Activated CD4-positive, alpha-beta T cell treated with anti-CD3 and anti-CD28 coated beads, Interleukin-2, amount 50 U/mL, for 16 hours (primary cell): ENCODE data around the gene ACTBL2.
"Not testable (repeated sequence)": the region's sequence is repeated elsewhere in the genome, so short reads cannot be mapped to it uniquely, and the experiment has no call there.

Source experiments
- DNase-seq: peaks from one replicate; pipeline ENCODE4 v3.0.0-alpha.2; 2020

ACTBL2 gene

GRCh38 chr5:57494104-57495098 is 11.8 kb upstream of the ACTBL2 start:
- DNase-seq, result peak; percentile 35

GRCh38 chr5:57493034-57493433 is 10.4 kb upstream of the ACTBL2 start:
- DNase-seq, result no peak

GRCh38 chr5:57492632-57493031 is 10.0 kb upstream of the ACTBL2 start:
- DNase-seq, result no peak

- no peak for DNase-seq
Observed at GRCh38 chr5:57491369-57491965, 8.9 kb upstream of the ACTBL2 start.

- DNase-seq, result no peak
Observed at GRCh38 chr5:57488215-57488955, 5.8 kb upstream of the ACTBL2 start.

- no peak for DNase-seq
Observed at GRCh38 chr5:57486027-57486602, 3.5 kb upstream of the ACTBL2 start.

- no peak for DNase-seq
Observed at GRCh38 chr5:57478826-57479225, 3.8 kb downstream of the ACTBL2 start.

GRCh38 chr5:57476601-57477056 is 6.0 kb downstream of the ACTBL2 start:
- DNase-seq, result no peak

GRCh38 chr5:57470339-57470738 is 12.3 kb downstream of the ACTBL2 start:
- DNase-seq, result no peak

- DNase-seq, result no peak
Observed at GRCh38 chr5:57468481-57469163, 14.0 kb downstream of the ACTBL2 start.

GRCh38 chr5:57466544-57466943 is 16.1 kb downstream of the ACTBL2 start:
- DNase-seq, result no peak

- DNase-seq, result not testable (repeated sequence)
Observed at GRCh38 chr5:57460056-57460455, 22.6 kb downstream of the ACTBL2 start.

- DNase-seq, result no peak
Observed at GRCh38 chr5:57458443-57458842, 24.2 kb downstream of the ACTBL2 start.

GRCh38 chr5:57456531-57457135 is 26.0 kb downstream of the ACTBL2 start:
- no peak for DNase-seq

GRCh38 chr5:57455511-57456455 is 26.8 kb downstream of the ACTBL2 start:
- DNase-seq, result no peak

- DNase-seq, result no peak
Observed at GRCh38 chr5:57454896-57455295, 27.7 kb downstream of the ACTBL2 start.

- no peak for DNase-seq
Observed at GRCh38 chr5:57453728-57454127, 28.9 kb downstream of the ACTBL2 start.

GRCh38 chr5:57452885-57453284 is 29.7 kb downstream of the ACTBL2 start:
- no peak for DNase-seq

GRCh38 chr5:57450991-57451876 is 31.4 kb downstream of the ACTBL2 start:
- DNase-seq, result no peak

- DNase-seq, result no peak
Observed at GRCh38 chr5:57448751-57449150, 33.9 kb downstream of the ACTBL2 start.
